ENCODE results near the gene LRRC27.

Gene LRRC27

DNA sequence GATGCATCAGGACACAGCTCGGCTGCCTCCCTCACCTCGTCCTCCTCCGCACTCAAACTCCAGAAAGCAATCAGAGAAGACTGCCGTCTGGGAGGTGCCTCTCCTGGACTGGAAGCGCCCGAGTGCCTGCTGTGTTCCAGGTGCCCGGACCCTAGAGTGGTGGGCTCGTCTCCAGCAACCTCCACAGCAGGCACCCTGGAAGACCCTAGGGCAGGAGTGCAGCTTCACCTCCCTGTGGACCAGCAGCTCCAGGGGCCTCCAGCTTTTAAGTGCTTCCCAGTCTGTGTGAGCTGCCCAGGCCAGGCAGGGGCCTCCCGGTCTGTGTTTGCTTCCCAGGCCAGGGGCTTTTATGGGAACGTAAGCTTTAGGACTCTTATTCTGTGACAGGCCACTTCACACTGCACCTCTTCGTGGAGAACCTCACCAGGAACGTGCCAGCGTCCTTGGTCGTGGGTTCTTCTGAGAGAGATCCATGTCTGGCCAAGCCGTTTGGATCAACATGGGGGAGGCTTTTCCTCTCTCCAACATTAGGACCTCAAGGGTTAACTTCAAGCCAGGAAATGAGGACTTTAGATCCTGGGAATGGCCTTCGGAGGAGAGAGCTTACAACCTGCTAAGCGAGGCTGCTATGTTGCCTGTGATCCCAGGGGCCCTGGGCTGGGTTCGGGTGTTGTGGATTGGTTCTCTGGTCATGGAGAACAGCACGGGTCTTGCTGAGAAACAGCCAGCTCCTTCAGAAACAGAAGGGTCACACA, 59.1 kb downstream of the LRRC27 start:
- H3K36me3 ChIP-seq (replicated peaks; ENCODE audit: low read depth, low read length) = no peaks in the 10 kb centered on the region
- H3K79me2 ChIP-seq (ENCODE audit: low read length) = no peaks in the 10 kb centered on the region
- H4K20me1 ChIP-seq (ENCODE audit: insufficient read depth, low read length) = no peaks in the 10 kb centered on the region
- no peak overlapping the region for H3K4me2 ChIP-seq (ENCODE audit: low read length)
- no peak overlapping the region for H2AFZ ChIP-seq (ENCODE audit: low read depth, low read length)
- H3K4me1 ChIP-seq (ENCODE audit: low read length) = peaks cover 12% of the 10 kb centered on the region
- TF ChIP-seq, protein P1, sequence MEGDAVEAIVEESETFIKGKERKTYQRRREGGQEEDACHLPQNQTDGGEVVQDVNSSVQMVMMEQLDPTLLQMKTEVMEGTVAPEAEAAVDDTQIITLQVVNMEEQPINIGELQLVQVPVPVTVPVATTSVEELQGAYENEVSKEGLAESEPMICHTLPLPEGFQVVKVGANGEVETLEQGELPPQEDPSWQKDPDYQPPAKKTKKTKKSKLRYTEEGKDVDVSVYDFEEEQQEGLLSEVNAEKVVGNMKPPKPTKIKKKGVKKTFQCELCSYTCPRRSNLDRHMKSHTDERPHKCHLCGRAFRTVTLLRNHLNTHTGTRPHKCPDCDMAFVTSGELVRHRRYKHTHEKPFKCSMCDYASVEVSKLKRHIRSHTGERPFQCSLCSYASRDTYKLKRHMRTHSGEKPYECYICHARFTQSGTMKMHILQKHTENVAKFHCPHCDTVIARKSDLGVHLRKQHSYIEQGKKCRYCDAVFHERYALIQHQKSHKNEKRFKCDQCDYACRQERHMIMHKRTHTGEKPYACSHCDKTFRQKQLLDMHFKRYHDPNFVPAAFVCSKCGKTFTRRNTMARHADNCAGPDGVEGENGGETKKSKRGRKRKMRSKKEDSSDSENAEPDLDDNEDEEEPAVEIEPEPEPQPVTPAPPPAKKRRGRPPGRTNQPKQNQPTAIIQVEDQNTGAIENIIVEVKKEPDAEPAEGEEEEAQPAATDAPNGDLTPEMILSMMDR (IDR thresholded peaks at IDR 0.05; ENCODE audit: low read depth, low read length) = no peak
- no peak for TF ChIP-seq EZH2phosphoT487 (IDR thresholded peaks at IDR 0.05; ENCODE audit: low read depth)
- no peaks in the 10 kb centered on the region for H3K27me3 ChIP-seq (ENCODE audit: low read depth, low read length)
- no peak overlapping the region for H3K9ac ChIP-seq (ENCODE audit: low read length)
- no peak overlapping the region for H3K27ac ChIP-seq (ENCODE audit: low read length)
- H3K9me3 ChIP-seq (ENCODE audit: insufficient read depth, low read length) = no peaks in the 10 kb centered on the region
- H3K4me3 ChIP-seq (ENCODE audit: low read length) = no peak overlapping the region

DNA sequence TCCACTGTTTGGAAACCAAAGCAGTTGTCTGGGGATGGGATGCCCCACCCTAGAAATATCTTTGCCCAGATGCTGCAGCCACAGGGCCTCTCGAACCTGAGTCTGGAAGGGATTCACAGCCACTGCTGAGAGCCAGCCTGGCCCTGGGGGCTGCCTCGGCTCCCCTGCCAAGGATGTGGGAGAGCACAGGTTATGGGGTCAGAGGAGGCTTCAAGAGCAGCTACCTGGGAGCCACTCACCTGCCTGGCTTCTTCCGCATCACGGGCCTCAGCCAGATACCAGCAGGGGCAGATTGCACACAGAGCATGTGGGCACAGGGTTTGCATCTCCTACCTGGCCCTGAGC, 59.7 kb downstream of the LRRC27 start:
- H2AFZ ChIP-seq (ENCODE audit: low read depth, low read length) = no peak overlapping the region
- TF ChIP-seq, protein P1 (IDR thresholded peaks at IDR 0.05; ENCODE audit: low read depth, low read length) = no peak
- no peak for TF ChIP-seq EZH2phosphoT487 (IDR thresholded peaks at IDR 0.05; ENCODE audit: low read depth)
- no peaks in the 10 kb centered on the region for H3K79me2 ChIP-seq (ENCODE audit: low read length)
- no peak overlapping the region for H3K9ac ChIP-seq (ENCODE audit: low read length)
- H3K36me3 ChIP-seq (replicated peaks; ENCODE audit: low read depth, low read length) = no peaks in the 10 kb centered on the region
- H3K4me1 ChIP-seq (ENCODE audit: low read length) = peaks cover 12% of the 10 kb centered on the region
- H3K27ac ChIP-seq (ENCODE audit: low read length) = no peak overlapping the region
- H3K9me3 ChIP-seq (ENCODE audit: insufficient read depth, low read length) = no peaks in the 10 kb centered on the region
- H3K4me2 ChIP-seq (ENCODE audit: low read length) = no peak overlapping the region
- H4K20me1 ChIP-seq (ENCODE audit: insufficient read depth, low read length) = no peaks in the 10 kb centered on the region
- H3K4me3 ChIP-seq (ENCODE audit: low read length) = no peak overlapping the region
- H3K27me3 ChIP-seq (ENCODE audit: low read depth, low read length) = no peaks in the 10 kb centered on the region

DNA sequence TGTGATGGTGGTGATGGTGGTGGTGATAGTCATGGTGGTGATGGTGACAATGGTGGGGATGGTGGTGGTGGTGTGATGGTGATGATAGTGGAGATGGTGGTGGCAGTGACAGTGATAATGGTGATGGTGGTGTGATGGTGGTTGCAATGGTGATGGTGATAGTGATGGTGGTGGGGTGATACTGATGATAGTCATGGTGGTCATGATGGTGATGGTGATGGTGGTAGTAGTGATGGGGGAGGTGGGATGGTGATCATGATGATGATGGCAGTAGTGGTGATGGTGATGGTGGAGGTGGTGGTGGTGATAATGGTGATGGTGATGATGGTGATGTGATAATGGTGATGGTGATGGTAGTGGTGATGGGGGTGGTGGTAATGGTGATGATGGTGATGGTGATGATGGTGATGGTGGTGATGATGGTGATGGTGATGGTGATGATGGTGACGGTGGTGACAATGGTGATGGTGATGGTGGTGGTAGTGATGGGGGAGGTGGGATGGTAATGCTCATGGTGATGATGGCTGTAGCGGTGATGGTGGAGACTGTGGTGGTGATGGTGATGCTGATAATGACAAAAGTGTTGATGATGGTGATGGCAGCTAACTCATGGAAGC, 60.3 kb downstream of the LRRC27 start:
- peaks cover 12% of the 10 kb centered on the region for H3K4me1 ChIP-seq (ENCODE audit: low read length)
- no peak overlapping the region for H3K27ac ChIP-seq (ENCODE audit: low read length)
- no peaks in the 10 kb centered on the region for H3K36me3 ChIP-seq (replicated peaks; ENCODE audit: low read depth, low read length)
- H3K9me3 ChIP-seq (ENCODE audit: insufficient read depth, low read length) = no peaks in the 10 kb centered on the region
- TF ChIP-seq, protein P1 (IDR thresholded peaks at IDR 0.05; ENCODE audit: low read depth, low read length) = no peak
- TF ChIP-seq EZH2phosphoT487 (IDR thresholded peaks at IDR 0.05; ENCODE audit: low read depth) = no peak
- no peak overlapping the region for H2AFZ ChIP-seq (ENCODE audit: low read depth, low read length)
- H3K79me2 ChIP-seq (ENCODE audit: low read length) = no peaks in the 10 kb centered on the region
- H3K27me3 ChIP-seq (ENCODE audit: low read depth, low read length) = no peaks in the 10 kb centered on the region
- no peak overlapping the region for H3K4me2 ChIP-seq (ENCODE audit: low read length)
- no peaks in the 10 kb centered on the region for H4K20me1 ChIP-seq (ENCODE audit: insufficient read depth, low read length)
- H3K9ac ChIP-seq (ENCODE audit: low read length) = no peak overlapping the region
- H3K4me3 ChIP-seq (ENCODE audit: low read length) = no peak overlapping the region

DNA sequence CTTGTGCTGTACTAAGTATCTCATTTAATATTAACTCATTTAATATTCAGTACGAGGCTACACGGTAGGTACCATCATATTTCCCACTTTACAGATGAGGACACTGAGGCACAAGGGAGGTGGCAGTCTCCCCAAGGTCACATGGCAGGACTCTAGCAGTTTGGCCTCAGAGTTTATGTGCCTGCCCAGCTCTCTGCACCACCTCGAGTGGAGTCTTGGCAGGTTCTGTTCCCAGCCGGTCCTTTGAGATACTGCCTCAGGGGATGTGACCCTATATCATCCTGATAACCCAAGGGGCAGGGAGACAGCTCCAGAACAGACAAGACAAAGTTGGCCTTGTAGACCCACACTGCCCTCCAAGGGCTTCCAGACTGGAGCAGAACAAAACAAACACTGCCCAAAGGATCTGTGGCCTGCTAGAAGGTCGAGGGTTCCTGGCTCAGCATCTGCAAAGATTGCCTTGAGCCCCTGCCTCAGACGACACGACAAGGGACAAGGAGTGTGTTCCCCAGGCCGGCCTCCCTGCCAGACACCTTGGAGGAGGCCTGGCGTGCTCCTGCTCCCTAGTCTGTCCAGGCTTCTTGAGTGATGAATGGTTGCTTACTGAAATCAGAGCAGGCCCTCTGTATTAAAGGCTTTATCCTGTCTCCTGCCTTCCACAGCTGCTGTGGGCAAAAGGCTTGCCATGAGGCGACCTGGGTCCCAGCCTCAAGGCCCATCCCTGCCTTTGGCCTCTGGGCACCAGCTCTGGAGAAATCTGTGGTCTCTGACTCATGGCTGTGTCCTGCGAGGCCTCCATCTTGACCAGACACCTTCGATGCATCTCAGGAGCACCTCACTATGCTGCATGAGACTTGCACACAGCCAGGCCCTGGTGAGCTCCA, 61.1 kb downstream of the LRRC27 start:
- no peak overlapping the region for H3K27ac ChIP-seq (ENCODE audit: low read length)
- no peak overlapping the region for H3K4me2 ChIP-seq (ENCODE audit: low read length)
- no peaks in the 10 kb centered on the region for H3K36me3 ChIP-seq (replicated peaks; ENCODE audit: low read depth, low read length)

More for the DNA sequence above, 61.1 kb downstream of the LRRC27 start:
- Histone ChIP-seq H3K4me1 (ENCODE audit: low read length) (peaks cover 9% of the 10 kb centered on the region; the same call in 1 of the 2 replicates), H4K20me1 (ENCODE audit: insufficient read depth, low read length) (no peaks in the 10 kb centered on the region), H2AFZ (ENCODE audit: low read depth, low read length) (no peak overlapping the region), H3K4me3 (ENCODE audit: low read length) (no peak overlapping the region), H3K79me2 (ENCODE audit: low read length) (peaks cover 5% of the 10 kb centered on the region), H3K27me3 (ENCODE audit: low read depth, low read length) (no peaks in the 10 kb centered on the region), H3K9me3 (ENCODE audit: insufficient read depth, low read length) (no peaks in the 10 kb centered on the region), H3K9ac (ENCODE audit: low read length) (no peak overlapping the region)
- TF ChIP-seq, protein P1 (IDR thresholded peaks at IDR 0.05; ENCODE audit: low read depth, low read length) = no peak

Data from OCI-LY3 (cell line).